ENCODE measurements around the gene RALGPS1.

The RALGPS1 gene

DNA sequence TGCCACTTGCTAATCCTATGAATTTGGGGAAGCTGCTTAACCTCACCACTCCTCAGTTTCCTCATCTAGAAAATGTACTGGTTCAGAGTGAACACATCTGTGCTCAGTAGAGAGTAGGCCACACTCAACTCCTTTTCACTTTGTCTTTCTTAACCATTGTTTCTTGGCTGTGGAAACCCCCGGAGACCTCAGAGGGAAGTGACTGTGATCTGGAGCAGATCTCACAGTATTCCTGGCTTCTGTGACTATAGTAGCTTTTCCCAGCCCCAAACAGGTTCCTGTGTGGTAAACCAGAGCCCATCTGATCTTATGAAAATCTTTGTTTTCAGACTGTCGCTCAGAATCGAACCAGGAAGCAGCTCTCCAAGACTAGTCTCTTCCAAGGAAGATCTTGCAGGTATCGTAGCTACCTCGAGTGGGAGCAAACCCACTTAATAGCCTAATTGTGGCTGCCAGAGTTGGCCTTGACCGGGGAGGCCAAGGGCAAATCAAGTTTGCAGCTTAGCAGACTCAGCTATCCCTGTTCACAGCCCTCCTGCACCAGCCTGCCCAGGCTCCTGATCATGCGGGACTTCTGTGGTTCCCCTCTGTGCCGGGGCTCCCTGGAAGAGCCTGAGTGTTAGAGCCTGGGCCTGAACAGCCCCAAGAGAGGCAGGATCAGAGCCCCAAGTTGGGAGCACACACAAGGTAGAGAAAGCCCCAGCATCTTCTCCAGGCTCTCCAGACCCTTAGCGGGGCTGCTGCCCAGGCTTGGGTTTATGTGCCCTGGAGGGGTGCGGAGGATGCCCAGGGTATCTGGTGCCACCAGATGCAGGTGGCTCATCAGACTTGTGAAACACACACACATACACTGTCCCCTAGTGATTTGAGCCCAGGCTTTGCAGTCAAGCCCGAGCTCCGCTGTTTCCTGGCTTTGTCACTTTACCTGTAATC, 260.1 kb downstream of the RALGPS1 start:
- no peak for DNase-seq (ENCODE audit: low read depth in 2 of 2)

GRCh38 chr9:127175319-127175715, 260.7 kb downstream of the RALGPS1 start:
- DNase-seq (ENCODE audit: low read depth in 2 of 2) = no peak

DNA sequence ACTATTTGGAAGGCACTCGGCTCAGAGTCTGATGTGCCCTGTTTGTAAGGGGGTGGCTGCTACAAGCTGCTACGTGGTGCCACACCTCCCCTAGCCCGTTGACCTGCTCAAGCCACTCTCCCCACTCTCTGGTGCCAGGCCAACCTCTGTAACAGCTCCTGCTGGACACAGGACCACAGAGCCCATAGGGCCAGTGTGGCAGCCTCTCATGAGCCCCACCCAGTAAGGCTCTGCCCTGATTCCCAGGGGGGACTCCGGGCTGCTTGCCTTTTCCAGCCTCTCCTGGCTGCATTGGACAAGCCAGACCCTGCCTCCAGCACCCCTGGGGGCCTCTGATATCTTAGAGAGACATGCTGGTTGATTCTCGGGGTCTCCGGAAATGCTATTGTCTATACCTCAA, 261.2 kb downstream of the RALGPS1 start:
- no peak for DNase-seq (ENCODE audit: low read depth in 2 of 2)

- no peak for DNase-seq (ENCODE audit: low read depth in 2 of 2)
These were observed 262.0 kb downstream of the RALGPS1 start for GRCh38 chr9:127176631-127177030.

- no peak for DNase-seq (ENCODE audit: low read depth in 2 of 2)
These were observed 262.6 kb downstream of the RALGPS1 start for GRCh38 chr9:127177231-127177630.

- no peak for DNase-seq (ENCODE audit: low read depth in 2 of 2)
These were observed 263.2 kb downstream of the RALGPS1 start for GRCh38 chr9:127177665-127178265.

DNA sequence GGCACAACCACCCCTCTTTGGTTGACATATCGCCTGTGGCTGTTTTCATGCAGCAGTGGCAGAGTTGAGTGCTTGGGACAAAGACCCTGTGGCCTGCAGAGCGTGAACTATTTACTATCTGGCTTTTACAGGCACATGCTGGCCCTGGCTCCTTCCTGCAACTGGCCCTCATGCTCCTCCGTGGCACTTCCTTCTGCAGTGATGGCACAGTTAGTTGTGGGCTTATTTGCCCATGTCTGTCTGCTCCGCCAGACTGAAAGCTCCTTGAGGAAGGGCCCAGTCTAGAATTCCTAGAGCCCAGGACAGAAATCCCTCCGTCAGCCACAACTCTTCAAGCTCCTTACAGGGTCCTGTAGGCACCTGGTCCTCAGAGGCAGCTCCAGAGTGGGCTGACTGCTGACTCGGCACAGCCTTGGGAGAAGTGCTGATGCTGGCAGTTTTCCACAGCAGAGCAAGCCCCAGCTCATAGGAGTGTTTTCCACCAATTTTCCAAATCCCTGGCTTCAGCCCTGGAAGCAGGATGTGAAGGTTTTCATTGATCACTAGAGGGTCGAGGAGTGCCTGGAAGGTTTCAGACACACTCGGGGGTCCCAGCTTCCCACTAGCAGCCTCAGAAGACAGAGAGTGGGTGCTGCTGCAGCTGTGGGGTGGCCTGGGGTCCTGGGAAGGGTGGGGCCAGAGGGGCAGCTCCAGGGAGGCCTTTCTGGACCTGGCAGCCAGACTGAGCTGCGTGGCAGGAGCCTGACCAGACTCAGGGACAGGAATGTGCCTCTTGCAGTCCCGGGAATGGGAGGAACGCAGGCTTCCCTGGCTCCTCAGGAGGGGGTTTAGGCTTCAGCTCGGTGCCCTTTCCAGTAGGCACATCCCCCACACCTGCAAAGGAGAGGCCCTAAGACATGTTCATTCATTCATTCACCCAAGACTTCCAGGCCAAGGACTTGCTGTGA, 264.4 kb downstream of the RALGPS1 start:
- no peak for DNase-seq (ENCODE audit: low read depth in 2 of 2)

- no peak for DNase-seq (ENCODE audit: low read depth in 2 of 2)
These were observed 265.3 kb downstream of the RALGPS1 start for GRCh38 chr9:127179633-127180441.

GRCh38 chr9:127180457-127181314, 266.1 kb downstream of the RALGPS1 start:
- DNase-seq (ENCODE audit: low read depth in 2 of 2) = no peak

DNA sequence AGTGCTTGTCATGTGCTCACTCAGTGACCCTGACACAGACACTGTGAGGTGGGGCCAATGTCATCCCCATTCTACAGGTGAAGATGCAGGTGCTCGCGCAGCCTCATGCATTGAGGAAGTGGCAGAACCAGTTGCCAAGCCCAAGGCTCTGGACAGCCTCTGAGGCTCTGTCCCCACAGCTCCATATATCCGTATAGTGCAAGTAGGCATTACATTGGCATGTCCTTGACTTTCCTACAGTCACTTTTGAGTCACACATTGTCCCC, 266.7 kb downstream of the RALGPS1 start:
- no peak for DNase-seq (ENCODE audit: low read depth in 2 of 2)

GRCh38 chr9:127181595-127182190, 267.1 kb downstream of the RALGPS1 start:
- no peak for DNase-seq (ENCODE audit: low read depth in 2 of 2)

DNA sequence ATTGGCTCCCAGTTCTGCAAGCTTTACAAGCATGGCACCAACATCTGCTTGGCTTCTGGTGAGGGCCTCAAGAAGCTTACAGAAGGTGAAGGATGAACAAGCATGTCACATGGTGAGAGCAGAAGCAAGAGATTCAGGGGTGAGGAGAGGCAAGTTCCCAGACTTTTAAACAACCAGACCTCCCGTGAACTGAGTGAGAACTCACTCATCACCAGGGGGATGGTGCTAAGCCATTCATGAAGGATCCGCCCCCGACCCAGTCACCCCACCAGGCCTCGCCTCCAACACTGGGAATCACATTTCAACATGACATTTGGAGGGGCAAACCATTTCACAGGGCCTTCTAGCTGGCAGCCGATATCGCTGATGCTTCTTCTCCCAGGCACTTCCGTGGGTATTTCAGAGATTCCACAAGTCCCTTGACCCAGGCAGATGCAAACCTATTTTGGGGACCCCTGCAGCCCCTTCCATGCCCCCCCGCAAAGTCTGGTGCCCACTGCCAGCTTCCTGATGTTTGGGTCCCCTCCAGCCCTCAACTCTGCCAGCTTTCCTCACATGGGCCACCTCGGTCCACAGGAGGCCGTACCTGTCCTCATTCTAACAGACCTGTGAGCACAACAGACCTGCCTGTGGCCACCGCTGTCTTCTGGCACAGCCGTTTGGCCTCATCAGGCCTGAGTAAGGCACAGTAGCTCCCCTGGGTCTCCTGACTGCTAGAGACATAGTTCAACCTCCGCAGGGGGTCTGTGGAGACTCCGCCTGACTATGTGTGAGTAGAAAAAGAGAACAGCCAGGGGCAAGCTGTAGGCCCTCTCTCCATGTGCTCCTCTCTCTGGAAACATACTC, 268.5 kb downstream of the RALGPS1 start:
- DNase-seq (ENCODE audit: low read depth in 2 of 2) = no peak

- no peak for DNase-seq (ENCODE audit: low read depth in 2 of 2)
These were observed 269.4 kb downstream of the RALGPS1 start for GRCh38 chr9:127183814-127184582.

GRCh38 chr9:127184641-127185040, 270.1 kb downstream of the RALGPS1 start:
- DNase-seq (ENCODE audit: low read depth in 2 of 2) = no peak

DNA sequence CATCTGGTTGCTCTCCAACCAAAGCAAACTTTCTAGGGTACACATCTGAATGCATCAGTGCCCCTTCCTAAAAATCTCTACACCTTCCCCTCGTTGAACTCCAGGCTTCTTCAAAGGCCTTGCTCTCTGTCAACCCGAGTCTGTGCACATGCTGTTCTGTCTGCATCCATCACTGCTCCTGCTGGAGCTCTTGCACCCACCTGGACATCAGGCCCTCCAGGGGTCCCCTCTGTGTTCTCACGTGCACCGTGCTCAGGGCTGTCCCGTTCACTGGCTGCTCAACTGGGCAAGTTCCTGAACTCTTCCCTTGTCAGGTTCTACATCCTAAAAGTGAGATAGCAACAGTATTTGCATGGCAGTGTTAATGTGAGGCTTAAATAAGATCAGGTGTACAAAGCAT, 270.6 kb downstream of the RALGPS1 start:
- no peak for DNase-seq (ENCODE audit: low read depth in 2 of 2)

DNA sequence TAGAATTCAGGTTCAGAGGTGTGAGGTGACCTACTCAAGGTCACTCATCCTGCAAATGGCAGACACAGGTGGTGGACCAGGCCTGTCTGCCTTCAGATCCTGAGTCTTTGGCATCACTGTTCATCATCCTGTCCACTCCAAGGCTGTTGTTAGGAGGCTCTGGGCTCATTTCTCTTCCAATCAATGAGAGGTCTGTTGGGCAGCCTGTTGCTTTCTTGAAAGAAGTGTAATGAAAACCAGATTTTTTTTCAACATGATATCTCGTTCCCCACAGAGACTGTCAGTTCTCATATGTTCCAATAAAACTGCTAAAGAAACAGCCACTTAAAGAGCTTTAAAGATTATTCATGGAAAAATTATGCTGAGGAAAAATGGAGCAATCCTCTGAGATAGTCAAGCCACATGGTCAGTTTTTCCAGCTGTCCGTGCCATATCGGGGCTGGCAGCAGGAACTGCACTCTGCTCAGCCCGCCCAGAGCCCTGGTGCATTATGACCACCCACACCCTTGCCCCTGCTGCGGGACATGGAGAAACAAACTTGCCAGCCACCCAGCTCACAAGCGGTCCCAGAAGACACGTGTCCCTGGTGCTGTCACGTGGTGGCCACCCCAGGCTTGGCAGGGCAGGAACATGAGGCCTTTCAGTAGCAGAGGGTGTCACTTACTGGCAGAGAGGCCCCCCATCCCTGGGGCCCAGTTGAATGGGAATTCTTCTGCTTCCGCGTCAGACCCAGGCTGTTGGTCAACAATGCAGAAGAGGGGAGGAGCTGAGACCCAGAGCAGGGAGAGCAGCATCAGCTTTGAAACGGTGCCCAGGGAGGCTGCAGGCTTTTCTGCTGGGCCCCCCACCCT, 271.6 kb downstream of the RALGPS1 start:
- no peak for DNase-seq (ENCODE audit: low read depth in 2 of 2)

DNA sequence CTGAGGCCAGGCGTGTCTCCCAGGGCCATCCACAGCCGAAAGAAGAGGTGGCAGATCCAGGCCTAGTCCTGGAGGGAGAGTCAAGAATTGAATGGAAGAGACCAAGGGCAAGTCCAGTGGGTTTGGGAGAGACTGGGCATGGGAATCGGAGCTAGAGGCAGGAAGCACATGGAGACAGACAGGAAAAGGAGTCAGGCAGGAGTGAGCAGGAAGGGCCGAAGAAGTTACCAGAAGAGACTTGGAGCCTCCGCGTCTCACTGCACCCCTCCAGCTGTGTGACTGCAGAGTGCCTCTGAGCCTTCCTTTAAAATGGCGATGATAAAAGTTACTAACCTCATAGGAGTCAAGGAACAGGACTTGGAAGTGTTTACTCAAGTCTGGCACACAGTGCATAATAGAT, 272.2 kb downstream of the RALGPS1 start:
- no peak for DNase-seq (ENCODE audit: low read depth in 2 of 2)
